ENCODE measurements around the gene CDKN2AIPNL.
A peak's percentile ranks its signal among the peaks of the same experiment; 100 is the strongest.
"Not testable (repeated sequence)": the region's sequence is repeated elsewhere in the genome, so short reads cannot be mapped to it uniquely, and the experiment has no call there.

The CDKN2AIPNL gene

GRCh38 chr5:134432677-134433359 lies 21.1 kb upstream of the CDKN2AIPNL start:
- H3K27ac Mint-ChIP-seq = no peak overlapping the region
- H3K4me1 Mint-ChIP-seq (ENCODE audit: low read depth in 2 of 2) = peaks cover 0 to 10% of the 10 kb centered on the region in 2 donors
- peaks cover 3% of the 10 kb centered on the region for H3K36me3 Mint-ChIP-seq (ENCODE audit: insufficient read depth)
- DNase-seq (no peak), ATAC-seq (replicated peaks) (no peak)
- H3K9me3 Mint-ChIP-seq = no peaks in the 10 kb centered on the region
- peaks cover 0 to 19% of the 10 kb centered on the region in 2 donors for H3K27me3 Mint-ChIP-seq
- no peak overlapping the region for H3K4me3 Mint-ChIP-seq

DNA sequence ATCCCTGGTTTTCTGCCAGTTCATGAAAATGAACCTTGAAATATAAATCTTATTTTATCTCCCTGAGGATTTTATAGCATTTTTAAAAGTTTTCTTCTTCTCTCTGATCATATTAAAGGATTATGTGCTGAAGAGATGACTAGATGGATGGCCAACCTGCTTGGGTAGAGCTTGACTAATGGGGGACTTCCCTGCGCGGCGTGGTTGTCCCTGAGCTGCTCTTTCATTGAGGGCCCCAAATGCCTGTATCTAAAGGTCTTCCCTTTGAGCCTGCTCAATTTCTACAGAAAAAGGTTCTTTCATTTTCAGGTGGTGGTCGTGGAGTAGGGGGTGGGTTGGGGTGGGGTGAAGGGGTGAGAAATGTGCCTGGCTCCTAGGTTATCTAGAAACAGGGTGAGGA lies 20.5 kb upstream of the CDKN2AIPNL start:
- no peak overlapping the region for H3K27ac Mint-ChIP-seq
- no peak for ATAC-seq (replicated peaks)
- H3K9me3 Mint-ChIP-seq = no peaks in the 10 kb centered on the region
- peaks cover 0 to 10% of the 10 kb centered on the region in 2 donors for H3K4me1 Mint-ChIP-seq (ENCODE audit: low read depth in 2 of 2)
- no peak for DNase-seq
- H3K27me3 Mint-ChIP-seq = peaks cover 0 to 19% of the 10 kb centered on the region in 2 donors
- H3K4me3 Mint-ChIP-seq = no peak overlapping the region
- H3K36me3 Mint-ChIP-seq (ENCODE audit: insufficient read depth) = peaks cover 3% of the 10 kb centered on the region

DNA sequence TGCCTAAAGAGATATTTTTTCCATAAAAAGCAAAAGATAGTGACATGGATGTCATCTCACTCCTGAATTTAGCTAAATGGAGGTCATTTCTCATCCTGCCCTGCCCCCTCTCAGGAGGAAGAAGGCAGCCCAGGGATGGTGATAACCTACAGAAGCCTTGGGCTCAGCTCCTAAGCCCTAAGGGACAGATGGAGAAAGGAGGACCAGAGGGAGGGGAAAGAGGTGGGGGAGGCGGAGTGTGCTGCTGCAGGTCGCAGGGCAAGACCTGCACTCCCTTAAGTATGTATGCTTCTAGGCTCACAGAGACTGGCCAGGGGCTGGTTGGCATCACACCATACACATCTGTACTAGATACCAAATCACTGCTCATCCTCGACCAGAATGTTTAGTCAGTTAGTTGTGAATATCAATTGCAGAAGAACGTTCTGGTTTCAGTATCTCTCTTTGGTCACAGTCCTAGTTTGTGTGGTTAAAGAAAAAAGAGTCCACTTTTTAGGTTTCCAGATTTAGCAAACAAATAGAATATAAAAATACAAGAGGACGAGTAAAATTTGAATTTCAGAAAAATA lies 18.4 kb upstream of the CDKN2AIPNL start:
- Mint-ChIP-seq H3K4me1 (ENCODE audit: low read depth in 2 of 2) (no peaks in the 10 kb centered on the region), H3K4me3 (no peak overlapping the region), H3K27ac (no peak overlapping the region), H3K36me3 (ENCODE audit: insufficient read depth) (no peaks in the 10 kb centered on the region), H3K9me3 (no peaks in the 10 kb centered on the region), H3K27me3 (peaks cover 0 to 19% of the 10 kb centered on the region in 2 donors)
- ATAC-seq (replicated peaks) = no peak
- no peak for DNase-seq

GRCh38 chr5:134427540-134428041 lies 15.9 kb upstream of the CDKN2AIPNL start:
- Mint-ChIP-seq H3K9me3 (no peaks in the 10 kb centered on the region), H3K4me3 (no peak overlapping the region), H3K27me3 (peaks cover 0 to 3% of the 10 kb centered on the region in 2 donors), H3K36me3 (ENCODE audit: insufficient read depth) (no peaks in the 10 kb centered on the region), H3K27ac (no peak overlapping the region), H3K4me1 (ENCODE audit: low read depth in 2 of 2) (no peaks in the 10 kb centered on the region)
- ATAC-seq (replicated peaks) = no peak
- no peak for DNase-seq

DNA sequence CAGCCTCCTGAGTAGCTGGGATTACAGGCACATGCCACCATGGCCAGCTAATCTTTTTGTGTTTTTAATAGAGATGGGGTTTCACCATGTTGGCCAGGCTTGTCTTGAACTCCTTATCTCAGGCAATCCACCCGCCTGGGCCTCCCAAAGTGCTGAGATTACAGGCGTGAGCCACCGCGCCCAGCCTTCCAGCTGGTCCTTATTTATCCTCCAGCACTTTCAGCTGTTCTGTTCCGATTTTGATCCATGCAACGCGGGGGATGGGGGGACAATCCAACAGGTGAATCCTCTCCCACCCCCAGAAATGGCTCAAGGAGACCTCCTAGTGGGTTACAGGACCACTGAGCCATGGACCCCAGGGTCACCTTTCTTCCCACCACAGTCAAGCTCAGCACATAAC lies 14.7 kb upstream of the CDKN2AIPNL start:
- Mint-ChIP-seq H3K27me3 (no peaks in the 10 kb centered on the region), H3K4me1 (ENCODE audit: low read depth in 2 of 2) (no peaks in the 10 kb centered on the region), H3K9me3 (no peaks in the 10 kb centered on the region), H3K27ac (no peak overlapping the region), H3K4me3 (no peak overlapping the region), H3K36me3 (ENCODE audit: insufficient read depth) (no peaks in the 10 kb centered on the region)
- DNase-seq (no peak), ATAC-seq (replicated peaks) (no peak)

GRCh38 chr5:134423376-134423775 lies 11.7 kb upstream of the CDKN2AIPNL start:
- Mint-ChIP-seq H3K9me3 (no peaks in the 10 kb centered on the region), H3K27me3 (no peaks in the 10 kb centered on the region), H3K4me1 (ENCODE audit: low read depth in 2 of 2) (no peaks in the 10 kb centered on the region), H3K27ac (no peak overlapping the region), H3K4me3 (no peak overlapping the region), H3K36me3 (ENCODE audit: insufficient read depth) (no peaks in the 10 kb centered on the region)
- ATAC-seq (replicated peaks) (no peak), DNase-seq (no peak)

- Mint-ChIP-seq H3K36me3 (ENCODE audit: insufficient read depth) (no peaks in the 10 kb centered on the region), H3K4me3 (no peak overlapping the region), H3K27ac (no peak overlapping the region), H3K27me3 (no peaks in the 10 kb centered on the region), H3K9me3 (no peaks in the 10 kb centered on the region), H3K4me1 (ENCODE audit: low read depth in 2 of 2) (no peaks in the 10 kb centered on the region)
- DNase-seq = no peak
- ATAC-seq (replicated peaks) = no peak
These were observed 11.2 kb upstream of the CDKN2AIPNL start for GRCh38 chr5:134422791-134423365.

DNA sequence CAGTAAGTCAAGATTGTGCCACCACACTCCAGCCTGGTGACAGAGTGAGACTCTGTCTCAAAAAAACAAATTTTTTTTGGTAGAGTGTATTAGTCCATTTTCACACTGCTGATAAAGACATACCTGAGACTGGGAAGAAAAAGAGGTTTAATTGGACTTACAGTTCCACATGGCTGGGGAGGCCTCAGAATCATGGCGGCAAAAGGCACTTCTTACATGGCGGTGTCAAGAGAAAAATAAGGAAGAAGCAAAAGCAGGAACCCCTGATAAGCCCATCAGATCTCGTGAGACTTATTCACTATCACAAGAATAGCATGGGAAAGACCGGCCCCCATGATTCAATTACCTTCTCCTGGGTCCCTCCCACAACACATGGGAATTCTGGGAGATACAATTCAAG lies 9.4 kb upstream of the CDKN2AIPNL start:
- not testable (repeated sequence) for H3K27ac Mint-ChIP-seq; H3K36me3 Mint-ChIP-seq (ENCODE audit: insufficient read depth); DNase-seq; H3K27me3 Mint-ChIP-seq; H3K9me3 Mint-ChIP-seq; H3K4me1 Mint-ChIP-seq (ENCODE audit: low read depth in 2 of 2); H3K4me3 Mint-ChIP-seq; ATAC-seq (replicated peaks)

- H3K4me3 Mint-ChIP-seq = no peak overlapping the region
These were observed 8.7 kb upstream of the CDKN2AIPNL start for GRCh38 chr5:134420343-134420742.

GRCh38 chr5:134418958-134419357 lies 7.3 kb upstream of the CDKN2AIPNL start:
- H3K27ac Mint-ChIP-seq = no peak overlapping the region
- no peak overlapping the region for H3K4me3 Mint-ChIP-seq
- DNase-seq = no peak
- no peaks in the 10 kb centered on the region for H3K9me3 Mint-ChIP-seq
- H3K27me3 Mint-ChIP-seq = no peaks in the 10 kb centered on the region
- H3K4me1 Mint-ChIP-seq (ENCODE audit: low read depth in 2 of 2) = no peaks in the 10 kb centered on the region
- no peak for ATAC-seq (replicated peaks)
- H3K36me3 Mint-ChIP-seq (ENCODE audit: insufficient read depth) = no peaks in the 10 kb centered on the region

More at GRCh38 chr5:134420343-134420742, 8.7 kb upstream of the CDKN2AIPNL start:
- Mint-ChIP-seq H3K9me3 (no peaks in the 10 kb centered on the region), H3K4me1 (ENCODE audit: low read depth in 2 of 2) (no peaks in the 10 kb centered on the region), H3K36me3 (ENCODE audit: insufficient read depth) (no peaks in the 10 kb centered on the region), H3K27me3 (no peaks in the 10 kb centered on the region), H3K27ac (no peak overlapping the region)
- ATAC-seq (replicated peaks) = no peak
- no peak for DNase-seq

- H3K36me3 Mint-ChIP-seq (ENCODE audit: insufficient read depth) = no peaks in the 10 kb centered on the region
- H3K27me3 Mint-ChIP-seq = no peaks in the 10 kb centered on the region
- peaks cover 0 to under 1% of the 10 kb centered on the region in 2 donors for H3K4me1 Mint-ChIP-seq (ENCODE audit: low read depth in 2 of 2)
These were observed 6.0 kb upstream of the CDKN2AIPNL start for GRCh38 chr5:134417707-134418106.

DNA sequence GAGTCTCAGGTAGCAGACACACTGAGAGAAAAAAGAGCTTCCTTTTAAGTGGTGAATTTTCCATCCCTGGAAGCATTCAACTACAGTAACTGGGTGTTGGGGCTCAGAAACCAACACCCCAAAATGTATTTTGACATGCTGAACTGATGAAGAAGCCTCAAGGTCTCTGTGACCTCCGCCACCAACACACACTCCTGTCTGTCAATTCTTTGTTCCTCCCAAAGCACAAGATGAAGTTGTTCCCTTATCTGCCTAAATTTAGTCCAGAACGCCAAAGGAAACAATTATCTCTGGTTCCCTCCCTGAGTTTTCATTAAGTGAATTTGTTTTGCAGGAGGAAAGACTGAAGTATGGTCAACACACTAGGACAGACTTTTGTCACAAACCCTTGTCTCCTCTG lies 1.4 kb upstream of the CDKN2AIPNL start:
- H3K27me3 Mint-ChIP-seq = no peaks in the 10 kb centered on the region
- H3K36me3 Mint-ChIP-seq (ENCODE audit: insufficient read depth) = no peaks in the 10 kb centered on the region
- DNase-seq (no peak), ATAC-seq (replicated peaks) (no peak)
- H3K4me3 Mint-ChIP-seq = no peak overlapping the region
- H3K27ac Mint-ChIP-seq = peak overlapping the region in 1 of 2 donors; percentile 71
- H3K4me1 Mint-ChIP-seq (ENCODE audit: low read depth in 2 of 2) = peaks cover 14 to 32% of the 10 kb centered on the region in 2 donors
- no peaks in the 10 kb centered on the region for H3K9me3 Mint-ChIP-seq

More at GRCh38 chr5:134417707-134418106, 6.0 kb upstream of the CDKN2AIPNL start:
- DNase-seq (no peak), ATAC-seq (replicated peaks) (no peak)
- no peak overlapping the region for H3K4me3 Mint-ChIP-seq
- no peaks in the 10 kb centered on the region for H3K9me3 Mint-ChIP-seq
- H3K27ac Mint-ChIP-seq = no peak overlapping the region

DNA sequence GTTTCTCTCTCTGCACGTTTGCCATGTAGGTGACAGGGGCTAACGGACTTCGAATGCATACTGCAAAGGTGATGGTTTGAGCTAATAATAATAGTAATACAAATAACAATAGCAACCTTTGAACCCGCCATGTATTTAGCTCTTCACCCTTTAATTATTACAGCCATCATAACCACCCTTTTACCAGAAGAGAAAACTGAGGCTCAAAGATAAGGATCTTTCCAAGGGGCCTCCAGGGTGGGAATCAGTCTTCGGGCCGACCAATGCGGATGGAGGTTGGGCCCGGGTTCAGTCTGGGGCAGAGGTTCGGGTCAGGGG lies 494 bp downstream of the CDKN2AIPNL start:
- ATAC-seq (replicated peaks) (no peak), DNase-seq (no peak)
- Mint-ChIP-seq H3K27me3 (no peaks in the 10 kb centered on the region), H3K9me3 (no peaks in the 10 kb centered on the region), H3K27ac (peak overlapping the region; percentile 94 to 98), H3K4me3 (peak overlapping the region; percentile 96 to 97), H3K4me1 (ENCODE audit: low read depth in 2 of 2) (peaks cover 14 to 32% of the 10 kb centered on the region in 2 donors), H3K36me3 (ENCODE audit: insufficient read depth) (peaks cover 8% of the 10 kb centered on the region)

- Mint-ChIP-seq H3K36me3 (ENCODE audit: insufficient read depth) (peaks cover 8% of the 10 kb centered on the region), H3K4me1 (ENCODE audit: low read depth in 2 of 2) (peaks cover 14 to 34% of the 10 kb centered on the region in 2 donors), H3K27ac (peak overlapping the region; percentile 94 to 98), H3K9me3 (no peaks in the 10 kb centered on the region), H3K27me3 (no peaks in the 10 kb centered on the region), H3K4me3 (peak overlapping the region; percentile 96 to 97)
- DNase-seq (no peak), ATAC-seq (replicated peaks) (no peak)
These were observed 859 bp downstream of the CDKN2AIPNL start for GRCh38 chr5:134410822-134411221.

Measured in effector memory CD8-positive, alpha-beta T cell (primary cell).